Body of pancreas (tissue), 4 donors: ENCODE results near the gene CAPZB.

Experiments
- POLR2A ChIP-seq, 3 donors: fragments of 450-650 bp; IDR thresholded peaks; one replicate each; pipeline ENCODE4 v1.6.1; 2016; ENCODE audit warnings: antibody characterized with exemption in 3 of 3, mild to moderate bottlenecking in 2 of 3
- TF ChIP-seq, protein P1 (sequence below), 7 experiments: fragments of 450-650 bp in 4 of 7; fragments of 200-600 bp in 3 of 7; sonication (generic) in 3 of 7; IDR thresholded peaks; one replicate each; pipeline ENCODE4 v1.5.1; 2016 to 2019; ENCODE audit warnings: antibody characterized with exemption in 7 of 7

GRCh38 chr1:19448491-19449439 lies 36.6 kb downstream of the CAPZB start:
- TF ChIP-seq POLR2A (IDR thresholded peaks at IDR 0.05) = peak in 1 of 3 donors; percentile 18
- TF ChIP-seq, protein P1, sequence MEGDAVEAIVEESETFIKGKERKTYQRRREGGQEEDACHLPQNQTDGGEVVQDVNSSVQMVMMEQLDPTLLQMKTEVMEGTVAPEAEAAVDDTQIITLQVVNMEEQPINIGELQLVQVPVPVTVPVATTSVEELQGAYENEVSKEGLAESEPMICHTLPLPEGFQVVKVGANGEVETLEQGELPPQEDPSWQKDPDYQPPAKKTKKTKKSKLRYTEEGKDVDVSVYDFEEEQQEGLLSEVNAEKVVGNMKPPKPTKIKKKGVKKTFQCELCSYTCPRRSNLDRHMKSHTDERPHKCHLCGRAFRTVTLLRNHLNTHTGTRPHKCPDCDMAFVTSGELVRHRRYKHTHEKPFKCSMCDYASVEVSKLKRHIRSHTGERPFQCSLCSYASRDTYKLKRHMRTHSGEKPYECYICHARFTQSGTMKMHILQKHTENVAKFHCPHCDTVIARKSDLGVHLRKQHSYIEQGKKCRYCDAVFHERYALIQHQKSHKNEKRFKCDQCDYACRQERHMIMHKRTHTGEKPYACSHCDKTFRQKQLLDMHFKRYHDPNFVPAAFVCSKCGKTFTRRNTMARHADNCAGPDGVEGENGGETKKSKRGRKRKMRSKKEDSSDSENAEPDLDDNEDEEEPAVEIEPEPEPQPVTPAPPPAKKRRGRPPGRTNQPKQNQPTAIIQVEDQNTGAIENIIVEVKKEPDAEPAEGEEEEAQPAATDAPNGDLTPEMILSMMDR (IDR thresholded peaks at IDR 0.05) = no peak
